ENCODE data around the gene LEKR1.
A peak's percentile ranks its signal among the peaks of the same experiment; 100 is the strongest.

LEKR1 gene

DNA sequence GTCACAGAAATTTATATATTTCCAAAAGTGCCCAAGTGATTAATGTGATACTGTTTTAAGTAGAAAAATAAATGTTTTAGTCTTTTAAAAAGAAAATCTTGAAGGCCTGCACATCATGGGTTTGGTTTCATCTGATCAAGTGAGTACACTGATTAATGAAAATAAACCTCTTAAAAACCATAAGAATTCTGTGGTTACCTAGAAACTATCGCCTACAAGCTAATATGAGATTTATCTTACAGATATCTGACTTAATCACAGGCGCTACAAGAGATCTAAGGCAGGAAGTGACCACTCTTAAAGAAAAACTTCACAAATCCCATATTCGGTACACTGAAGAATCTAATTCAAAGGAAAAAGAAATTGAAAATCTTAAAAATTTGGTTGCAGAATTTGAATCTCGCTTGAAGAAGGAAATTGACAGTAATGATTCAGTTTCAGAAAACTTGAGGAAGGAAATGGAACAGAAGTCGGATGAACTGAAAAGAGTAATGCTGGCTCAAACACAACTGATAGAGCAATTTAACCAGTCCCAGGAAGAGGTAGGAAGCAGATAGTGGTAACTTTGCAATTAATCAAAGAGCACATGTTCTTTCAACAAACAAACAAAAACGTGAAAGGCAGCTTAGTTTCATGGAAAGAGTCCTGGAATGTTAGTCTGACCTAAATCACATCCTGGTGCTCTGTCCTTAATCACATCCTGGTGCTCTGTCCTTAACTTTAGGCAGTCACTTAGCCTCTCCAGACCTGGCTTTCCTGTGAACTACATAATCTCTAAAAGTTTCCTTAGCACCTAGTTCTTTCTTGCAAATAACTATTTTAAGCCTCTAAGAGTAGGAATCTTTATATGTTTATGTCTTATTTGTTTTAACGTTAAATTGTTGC is 201.9 kb downstream of the LEKR1 start:
- Histone ChIP-seq H3K36me3 (ENCODE audit: insufficient read depth, low read length) (no peaks in the 10 kb centered on the region), H2AFZ (ENCODE audit: low read length, unreplicated experiment) (peak overlapping the region; percentile 8), H3K27ac (ENCODE audit: low read depth, low read length) (no peak overlapping the region)

GRCh38 chr3:157029365-157029790 is 203.2 kb downstream of the LEKR1 start:
- no peak overlapping the region for H3K4me3 ChIP-seq (ENCODE audit: low read depth, low read length)
- no peak overlapping the region for H3K27ac ChIP-seq (ENCODE audit: low read depth, low read length)
- H3K36me3 ChIP-seq (ENCODE audit: insufficient read depth, low read length): no peaks in the 10 kb centered on the region
- no peaks in the 10 kb centered on the region for H3K27me3 ChIP-seq (ENCODE audit: insufficient read depth, low read length)
- no peak overlapping the region for H2AFZ ChIP-seq (ENCODE audit: low read length, unreplicated experiment)
- H3K4me1 ChIP-seq (ENCODE audit: control insufficient read depth, insufficient read depth, low read length, unreplicated experiment): no peaks in the 10 kb centered on the region
- H3K79me2 ChIP-seq (ENCODE audit: control insufficient read depth, insufficient read depth, low read length, unreplicated experiment): no peaks in the 10 kb centered on the region

More for the DNA sequence above, 201.9 kb downstream of the LEKR1 start:
- no peaks in the 10 kb centered on the region for H3K79me2 ChIP-seq (ENCODE audit: control insufficient read depth, insufficient read depth, low read length, unreplicated experiment)
- no peaks in the 10 kb centered on the region for H3K4me1 ChIP-seq (ENCODE audit: control insufficient read depth, insufficient read depth, low read length, unreplicated experiment)
- H3K27me3 ChIP-seq (ENCODE audit: insufficient read depth, low read length): no peaks in the 10 kb centered on the region
- no peak overlapping the region for H3K4me3 ChIP-seq (ENCODE audit: low read depth, low read length)

GRCh38 chr3:157030712-157031111 is 204.6 kb downstream of the LEKR1 start:
- H3K79me2 ChIP-seq (ENCODE audit: control insufficient read depth, insufficient read depth, low read length, unreplicated experiment): no peaks in the 10 kb centered on the region
- H3K36me3 ChIP-seq (ENCODE audit: insufficient read depth, low read length): no peaks in the 10 kb centered on the region
- H3K4me3 ChIP-seq (ENCODE audit: low read depth, low read length): no peak overlapping the region
- no peak overlapping the region for H3K27ac ChIP-seq (ENCODE audit: low read depth, low read length)
- H2AFZ ChIP-seq (ENCODE audit: low read length, unreplicated experiment): no peak overlapping the region
- H3K27me3 ChIP-seq (ENCODE audit: insufficient read depth, low read length): no peaks in the 10 kb centered on the region
- no peaks in the 10 kb centered on the region for H3K4me1 ChIP-seq (ENCODE audit: control insufficient read depth, insufficient read depth, low read length, unreplicated experiment)

- Histone ChIP-seq H2AFZ (ENCODE audit: low read length, unreplicated experiment) (no peak overlapping the region), H3K79me2 (ENCODE audit: control insufficient read depth, insufficient read depth, low read length, unreplicated experiment) (no peaks in the 10 kb centered on the region), H3K27ac (ENCODE audit: low read depth, low read length) (no peak overlapping the region), H3K4me3 (ENCODE audit: low read depth, low read length) (no peak overlapping the region), H3K36me3 (ENCODE audit: insufficient read depth, low read length) (no peaks in the 10 kb centered on the region), H3K4me1 (ENCODE audit: control insufficient read depth, insufficient read depth, low read length, unreplicated experiment) (no peaks in the 10 kb centered on the region), H3K27me3 (ENCODE audit: insufficient read depth, low read length) (peaks cover 4% of the 10 kb centered on the region)
Measured at GRCh38 chr3:157033001-157033400, 206.8 kb downstream of the LEKR1 start.

DNA sequence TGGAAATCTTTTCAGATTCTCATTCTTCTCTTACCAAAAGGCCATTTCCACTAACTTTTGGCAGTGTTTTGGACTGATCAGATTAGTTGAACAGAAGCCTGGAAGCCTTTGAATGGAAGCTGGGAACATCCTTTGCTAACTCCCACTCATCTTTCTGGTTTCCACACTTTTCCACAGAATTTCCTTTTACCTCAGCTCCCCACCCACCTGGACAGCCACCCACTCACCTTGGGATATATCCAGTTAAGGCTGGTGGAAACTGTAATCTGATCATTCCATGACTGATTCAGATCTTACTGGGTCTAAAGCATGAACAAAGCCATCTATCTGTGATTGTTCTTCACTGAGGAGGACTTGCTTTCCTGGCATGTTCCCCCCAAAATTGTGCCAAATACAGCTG is 214.3 kb downstream of the LEKR1 start:
- H3K79me2 ChIP-seq (ENCODE audit: control insufficient read depth, insufficient read depth, low read length, unreplicated experiment): no peaks in the 10 kb centered on the region

GRCh38 chr3:157042226-157042625 is 216.1 kb downstream of the LEKR1 start:
- no peaks in the 10 kb centered on the region for H3K36me3 ChIP-seq (ENCODE audit: insufficient read depth, low read length)
- no peak overlapping the region for H3K27ac ChIP-seq (ENCODE audit: low read depth, low read length)
- no peaks in the 10 kb centered on the region for H3K79me2 ChIP-seq (ENCODE audit: control insufficient read depth, insufficient read depth, low read length, unreplicated experiment)
- no peak overlapping the region for H2AFZ ChIP-seq (ENCODE audit: low read length, unreplicated experiment)
- H3K4me3 ChIP-seq (ENCODE audit: low read depth, low read length): no peak overlapping the region
- peaks cover 3% of the 10 kb centered on the region; the same call in 1 of the 2 replicates for H3K27me3 ChIP-seq (ENCODE audit: insufficient read depth, low read length)
- H3K4me1 ChIP-seq (ENCODE audit: control insufficient read depth, insufficient read depth, low read length, unreplicated experiment): no peaks in the 10 kb centered on the region

More for the DNA sequence above, 214.3 kb downstream of the LEKR1 start:
- H3K4me1 ChIP-seq (ENCODE audit: control insufficient read depth, insufficient read depth, low read length, unreplicated experiment): no peaks in the 10 kb centered on the region
- no peak overlapping the region for H3K4me3 ChIP-seq (ENCODE audit: low read depth, low read length)
- H3K27ac ChIP-seq (ENCODE audit: low read depth, low read length): no peak overlapping the region
- no peak overlapping the region for H2AFZ ChIP-seq (ENCODE audit: low read length, unreplicated experiment)
- H3K36me3 ChIP-seq (ENCODE audit: insufficient read depth, low read length): no peaks in the 10 kb centered on the region
- H3K27me3 ChIP-seq (ENCODE audit: insufficient read depth, low read length): peaks cover 7% of the 10 kb centered on the region

- H3K4me3 ChIP-seq (ENCODE audit: low read depth, low read length): no peak overlapping the region
- no peaks in the 10 kb centered on the region for H3K79me2 ChIP-seq (ENCODE audit: control insufficient read depth, insufficient read depth, low read length, unreplicated experiment)
- no peaks in the 10 kb centered on the region for H3K4me1 ChIP-seq (ENCODE audit: control insufficient read depth, insufficient read depth, low read length, unreplicated experiment)
- H3K36me3 ChIP-seq (ENCODE audit: insufficient read depth, low read length): no peaks in the 10 kb centered on the region
- H3K27me3 ChIP-seq (ENCODE audit: insufficient read depth, low read length): peaks cover 3% of the 10 kb centered on the region; the same call in 1 of the 2 replicates
- no peak overlapping the region for H2AFZ ChIP-seq (ENCODE audit: low read length, unreplicated experiment)
- H3K27ac ChIP-seq (ENCODE audit: low read depth, low read length): no peak overlapping the region
Measured at GRCh38 chr3:157043771-157044170, 217.6 kb downstream of the LEKR1 start.

GRCh38 chr3:157045238-157045850 is 219.2 kb downstream of the LEKR1 start:
- Histone ChIP-seq H3K4me3 (ENCODE audit: low read depth, low read length) (no peak overlapping the region), H3K4me1 (ENCODE audit: control insufficient read depth, insufficient read depth, low read length, unreplicated experiment) (no peaks in the 10 kb centered on the region), H2AFZ (ENCODE audit: low read length, unreplicated experiment) (no peak overlapping the region), H3K79me2 (ENCODE audit: control insufficient read depth, insufficient read depth, low read length, unreplicated experiment) (no peaks in the 10 kb centered on the region), H3K27ac (ENCODE audit: low read depth, low read length) (no peak overlapping the region), H3K27me3 (ENCODE audit: insufficient read depth, low read length) (peaks cover 3% of the 10 kb centered on the region; the same call in 1 of the 2 replicates), H3K36me3 (ENCODE audit: insufficient read depth, low read length) (no peaks in the 10 kb centered on the region)

GRCh38 chr3:157046520-157046919 is 220.4 kb downstream of the LEKR1 start:
- Histone ChIP-seq H3K4me1 (ENCODE audit: control insufficient read depth, insufficient read depth, low read length, unreplicated experiment) (no peaks in the 10 kb centered on the region), H3K36me3 (ENCODE audit: insufficient read depth, low read length) (no peaks in the 10 kb centered on the region), H2AFZ (ENCODE audit: low read length, unreplicated experiment) (no peak overlapping the region), H3K4me3 (ENCODE audit: low read depth, low read length) (no peak overlapping the region), H3K79me2 (ENCODE audit: control insufficient read depth, insufficient read depth, low read length, unreplicated experiment) (no peaks in the 10 kb centered on the region), H3K27me3 (ENCODE audit: insufficient read depth, low read length) (peaks cover 3% of the 10 kb centered on the region; the same call in 1 of the 2 replicates), H3K27ac (ENCODE audit: low read depth, low read length) (no peak overlapping the region)

GRCh38 chr3:157051055-157051454 is 224.9 kb downstream of the LEKR1 start:
- H3K27ac ChIP-seq (ENCODE audit: low read depth, low read length): no peak overlapping the region
- no peaks in the 10 kb centered on the region for H3K27me3 ChIP-seq (ENCODE audit: insufficient read depth, low read length)
- no peaks in the 10 kb centered on the region for H3K36me3 ChIP-seq (ENCODE audit: insufficient read depth, low read length)
- no peak overlapping the region for H3K4me3 ChIP-seq (ENCODE audit: low read depth, low read length)
- H2AFZ ChIP-seq (ENCODE audit: low read length, unreplicated experiment): no peak overlapping the region
- no peaks in the 10 kb centered on the region for H3K79me2 ChIP-seq (ENCODE audit: control insufficient read depth, insufficient read depth, low read length, unreplicated experiment)
- H3K4me1 ChIP-seq (ENCODE audit: control insufficient read depth, insufficient read depth, low read length, unreplicated experiment): peaks cover 3% of the 10 kb centered on the region

GRCh38 chr3:157051591-157051990 is 225.4 kb downstream of the LEKR1 start:
- no peak overlapping the region for H3K27ac ChIP-seq (ENCODE audit: low read depth, low read length)

More at GRCh38 chr3:157051591-157051990, 225.4 kb downstream of the LEKR1 start:
- Histone ChIP-seq H3K4me1 (ENCODE audit: control insufficient read depth, insufficient read depth, low read length, unreplicated experiment) (peaks cover 3% of the 10 kb centered on the region), H3K79me2 (ENCODE audit: control insufficient read depth, insufficient read depth, low read length, unreplicated experiment) (no peaks in the 10 kb centered on the region), H3K36me3 (ENCODE audit: insufficient read depth, low read length) (no peaks in the 10 kb centered on the region), H2AFZ (ENCODE audit: low read length, unreplicated experiment) (peak overlapping the region; percentile 6), H3K27me3 (ENCODE audit: insufficient read depth, low read length) (no peaks in the 10 kb centered on the region), H3K4me3 (ENCODE audit: low read depth, low read length) (no peak overlapping the region)
